Measurements from ENCODE around the gene CLIC4. TPM values are rescaled to one million over a fixed set of nuclear protein-coding genes. Genes with fewer than 3 reads are reported as not detected.

Gene CLIC4
- total RNA-seq, 1 donor from 2014 or later = 164 TPM

- no peaks in the 10 kb centered on the region for H3K27me3 ChIP-seq
- peaks cover 67% of the 10 kb centered on the region for H3K4me1 ChIP-seq
- no peak for DNase-seq (ENCODE audit: extremely low spot score in 2 of 2)
- no peak overlapping the region for H3K4me3 ChIP-seq
- intact Hi-C loops (cut with DNase I) = no loop called here
- H3K9me3 ChIP-seq = no peaks in the 10 kb centered on the region
- H3K27ac ChIP-seq = no peak overlapping the region
- H3K36me3 ChIP-seq = no peaks in the 10 kb centered on the region
- TF ChIP-seq POLR2AphosphoS5 (IDR thresholded peaks at IDR 0.05; ENCODE audit: insufficient read depth in 1 of 2, low read depth in 1 of 2) (no peak), POLR2A (IDR thresholded peaks at IDR 0.05) (no peak)
- TF ChIP-seq, protein P1, sequence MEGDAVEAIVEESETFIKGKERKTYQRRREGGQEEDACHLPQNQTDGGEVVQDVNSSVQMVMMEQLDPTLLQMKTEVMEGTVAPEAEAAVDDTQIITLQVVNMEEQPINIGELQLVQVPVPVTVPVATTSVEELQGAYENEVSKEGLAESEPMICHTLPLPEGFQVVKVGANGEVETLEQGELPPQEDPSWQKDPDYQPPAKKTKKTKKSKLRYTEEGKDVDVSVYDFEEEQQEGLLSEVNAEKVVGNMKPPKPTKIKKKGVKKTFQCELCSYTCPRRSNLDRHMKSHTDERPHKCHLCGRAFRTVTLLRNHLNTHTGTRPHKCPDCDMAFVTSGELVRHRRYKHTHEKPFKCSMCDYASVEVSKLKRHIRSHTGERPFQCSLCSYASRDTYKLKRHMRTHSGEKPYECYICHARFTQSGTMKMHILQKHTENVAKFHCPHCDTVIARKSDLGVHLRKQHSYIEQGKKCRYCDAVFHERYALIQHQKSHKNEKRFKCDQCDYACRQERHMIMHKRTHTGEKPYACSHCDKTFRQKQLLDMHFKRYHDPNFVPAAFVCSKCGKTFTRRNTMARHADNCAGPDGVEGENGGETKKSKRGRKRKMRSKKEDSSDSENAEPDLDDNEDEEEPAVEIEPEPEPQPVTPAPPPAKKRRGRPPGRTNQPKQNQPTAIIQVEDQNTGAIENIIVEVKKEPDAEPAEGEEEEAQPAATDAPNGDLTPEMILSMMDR (IDR thresholded peaks at IDR 0.05) = no peak
These were observed 11.1 kb downstream of the CLIC4 start for GRCh38 chr1:24756395-24756794.

DNA sequence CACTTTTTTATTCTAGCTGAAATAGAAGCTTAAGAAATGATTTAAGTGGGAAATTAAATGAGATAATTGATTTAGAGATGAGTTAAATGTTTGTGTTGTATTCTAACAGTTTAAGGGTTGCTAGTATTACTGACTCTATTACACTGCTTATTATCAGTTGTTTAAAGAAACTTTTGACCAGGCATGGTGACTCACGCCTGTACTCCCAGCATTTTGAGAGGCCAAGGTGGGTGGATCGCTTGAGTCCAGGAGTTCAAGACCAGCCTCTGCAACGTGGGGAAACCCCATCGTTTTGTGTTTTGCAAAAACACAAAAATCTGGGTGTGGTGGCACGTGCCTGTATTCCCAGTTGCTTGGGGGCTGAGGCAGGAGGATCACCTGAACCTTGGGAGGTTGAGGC is 14.2 kb downstream of the CLIC4 start:
- Histone ChIP-seq H3K4me1 (peaks cover 59% of the 10 kb centered on the region), H3K27ac (no peak overlapping the region), H3K27me3 (no peaks in the 10 kb centered on the region), H3K36me3 (no peaks in the 10 kb centered on the region), H3K4me3 (no peak overlapping the region), H3K9me3 (no peaks in the 10 kb centered on the region)
- intact Hi-C loops (cut with DNase I) = no loop called here
- TF ChIP-seq, protein P1 (IDR thresholded peaks at IDR 0.05) = no peak
- TF ChIP-seq POLR2A (IDR thresholded peaks at IDR 0.05) = no peak
- TF ChIP-seq POLR2AphosphoS5 (IDR thresholded peaks at IDR 0.05; ENCODE audit: insufficient read depth in 1 of 2, low read depth in 1 of 2) = no peak
- no peak for DNase-seq (ENCODE audit: extremely low spot score in 2 of 2)

DNA sequence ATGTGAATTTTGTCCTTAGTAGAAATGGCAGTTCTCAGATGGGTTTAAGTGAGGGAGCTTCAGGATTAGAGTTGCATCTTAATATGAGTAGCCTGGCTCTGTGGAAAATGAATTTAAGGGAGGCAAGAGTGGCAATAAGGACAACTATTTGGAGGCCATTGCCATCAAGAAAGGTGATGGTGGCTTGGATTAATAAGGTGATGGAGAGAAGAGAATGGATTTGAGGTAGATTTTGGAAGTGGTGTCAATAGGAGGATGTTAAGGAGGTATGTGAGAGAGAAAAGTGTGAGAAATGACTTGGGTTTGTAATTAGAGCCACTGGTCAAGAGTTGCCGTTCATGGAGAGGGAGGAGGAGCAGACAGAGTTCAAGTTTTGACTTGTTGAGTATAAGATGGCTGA is 16.3 kb downstream of the CLIC4 start:
- H3K4me1 ChIP-seq = peaks cover 71% of the 10 kb centered on the region
- no peak for DNase-seq (ENCODE audit: extremely low spot score in 2 of 2)
- H3K27ac ChIP-seq = no peak overlapping the region

DNA sequence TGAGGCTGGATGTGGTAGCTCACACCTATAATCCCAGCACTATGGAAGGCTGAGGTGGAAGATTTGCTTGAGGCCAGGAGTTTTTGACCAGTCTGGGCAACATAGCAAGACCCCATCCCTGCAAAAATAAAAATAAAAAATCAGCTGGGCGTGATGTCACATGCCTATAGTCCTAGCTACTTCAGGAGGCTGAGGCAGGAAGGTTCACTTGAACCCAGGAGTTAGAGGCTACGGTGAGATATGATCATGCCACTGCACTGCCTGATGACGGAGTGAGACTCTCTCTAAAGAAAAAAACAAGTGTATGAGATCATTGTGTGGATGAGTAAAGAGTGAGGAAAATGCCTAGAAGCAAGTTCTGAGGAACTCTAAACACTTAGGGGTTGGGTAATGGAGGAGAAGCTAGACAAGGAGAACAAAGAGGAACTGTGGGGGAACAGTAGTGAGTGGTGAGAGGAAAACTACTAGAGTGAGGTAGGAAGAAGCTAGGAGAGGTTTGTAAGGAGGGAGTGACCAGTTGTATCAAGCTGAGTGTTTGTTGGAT is 17.0 kb downstream of the CLIC4 start:
- intact Hi-C loops (cut with DNase I) = no loop called here
- Histone ChIP-seq H3K4me3 (no peak overlapping the region), H3K4me1 (peaks cover 68% of the 10 kb centered on the region), H3K27ac (no peak overlapping the region), H3K27me3 (no peaks in the 10 kb centered on the region), H3K9me3 (no peaks in the 10 kb centered on the region), H3K36me3 (no peaks in the 10 kb centered on the region)
- TF ChIP-seq, protein P1 (IDR thresholded peaks at IDR 0.05) = no peak
- TF ChIP-seq POLR2AphosphoS5 (IDR thresholded peaks at IDR 0.05; ENCODE audit: insufficient read depth in 1 of 2, low read depth in 1 of 2) (no peak), POLR2A (IDR thresholded peaks at IDR 0.05) (no peak)
- no peak for DNase-seq (ENCODE audit: extremely low spot score in 2 of 2)

More for the DNA sequence above, 16.3 kb downstream of the CLIC4 start:
- Histone ChIP-seq H3K4me3 (no peak overlapping the region), H3K9me3 (no peaks in the 10 kb centered on the region), H3K27me3 (no peaks in the 10 kb centered on the region), H3K36me3 (no peaks in the 10 kb centered on the region)
- intact Hi-C loops (cut with DNase I) = no loop called here
- TF ChIP-seq POLR2A (IDR thresholded peaks at IDR 0.05) (no peak), POLR2AphosphoS5 (IDR thresholded peaks at IDR 0.05; ENCODE audit: insufficient read depth in 1 of 2, low read depth in 1 of 2) (no peak)
- TF ChIP-seq, protein P1 (IDR thresholded peaks at IDR 0.05) = no peak

GRCh38 chr1:24763671-24764070 is 18.4 kb downstream of the CLIC4 start:
- H3K27me3 ChIP-seq = no peaks in the 10 kb centered on the region
- DNase-seq (ENCODE audit: extremely low spot score in 2 of 2) = no peak
- no peaks in the 10 kb centered on the region for H3K9me3 ChIP-seq
- H3K4me1 ChIP-seq = peaks cover 66% of the 10 kb centered on the region
- no peak overlapping the region for H3K4me3 ChIP-seq
- no peak overlapping the region for H3K27ac ChIP-seq
- no peaks in the 10 kb centered on the region for H3K36me3 ChIP-seq
- TF ChIP-seq POLR2AphosphoS5 (IDR thresholded peaks at IDR 0.05; ENCODE audit: insufficient read depth in 1 of 2, low read depth in 1 of 2) (no peak), POLR2A (IDR thresholded peaks at IDR 0.05) (no peak)
- TF ChIP-seq, protein P1 (IDR thresholded peaks at IDR 0.05) = no peak
- intact Hi-C loops (cut with DNase I) = no loop called here
